ENCODE results near the gene KCNH8.
"Not testable (repeated sequence)": the region's sequence is repeated elsewhere in the genome, so short reads cannot be mapped to it uniquely, and the experiment has no call there.

KCNH8 gene

DNA sequence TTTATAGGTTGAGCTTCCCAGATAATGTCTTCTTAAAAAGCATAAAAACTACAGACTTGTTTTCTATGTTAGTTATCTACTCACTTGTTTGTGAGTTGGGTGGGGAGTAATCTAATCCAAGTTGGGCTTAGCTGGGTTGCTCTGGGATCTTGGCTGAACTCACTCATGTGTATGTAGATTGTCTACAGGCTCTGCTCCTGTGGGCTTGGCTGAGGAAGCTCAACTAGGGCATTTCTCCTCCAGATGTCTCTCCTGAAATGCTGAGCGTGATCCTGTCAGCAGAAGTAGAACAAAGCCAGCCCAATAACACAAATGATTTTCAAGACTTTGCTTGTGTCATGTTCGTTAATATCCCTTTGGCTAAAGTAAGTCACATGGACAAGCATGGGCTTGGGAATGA lies 17.3 kb downstream of the KCNH8 start:
- FAIRE-seq (no peak), DNase-seq (ENCODE audit: extremely low spot score, insufficient read length, low read depth) (no peak)

DNA sequence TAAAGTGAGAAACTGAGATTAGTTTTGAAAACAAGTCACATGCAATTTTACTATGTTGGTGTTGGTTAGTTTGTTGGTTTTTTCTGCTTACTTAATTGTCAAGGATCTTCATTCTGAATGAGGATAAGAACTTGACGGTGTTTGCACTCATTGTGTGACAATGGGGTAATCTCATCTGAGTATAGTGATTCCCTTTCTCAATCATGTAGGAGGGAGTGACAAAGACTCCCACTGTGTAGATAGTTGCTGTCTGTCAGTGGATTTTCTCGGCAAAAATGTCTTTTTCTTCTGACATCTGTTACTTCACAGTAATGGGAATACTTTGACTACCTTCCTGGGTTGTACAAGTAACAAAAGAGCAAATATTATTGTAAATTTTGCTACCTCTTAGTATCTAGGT lies 23.5 kb downstream of the KCNH8 start:
- DNase-seq (ENCODE audit: extremely low spot score, insufficient read length, low read depth), result no peak
- no peak for FAIRE-seq

DNA sequence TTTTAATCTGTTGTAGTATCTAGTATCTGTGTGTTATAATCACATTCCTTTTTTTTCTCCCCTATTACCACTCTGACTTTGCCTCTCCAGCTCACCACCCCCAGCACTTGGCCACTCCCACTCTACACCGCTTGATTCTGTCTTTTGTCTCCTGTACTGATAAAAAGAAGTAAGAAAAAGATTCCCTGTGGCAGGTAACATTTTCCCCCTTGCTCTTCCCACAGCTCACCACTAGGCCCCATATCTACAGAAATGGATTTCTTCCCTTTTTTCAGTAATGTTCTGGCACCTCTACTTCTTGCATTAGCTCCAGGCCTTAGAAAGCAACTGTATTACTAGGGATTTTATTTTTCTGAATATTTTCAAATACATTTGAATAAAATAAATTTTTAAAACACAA lies 25.6 kb downstream of the KCNH8 start:
- no peak for DNase-seq (ENCODE audit: extremely low spot score, insufficient read length, low read depth)

DNA sequence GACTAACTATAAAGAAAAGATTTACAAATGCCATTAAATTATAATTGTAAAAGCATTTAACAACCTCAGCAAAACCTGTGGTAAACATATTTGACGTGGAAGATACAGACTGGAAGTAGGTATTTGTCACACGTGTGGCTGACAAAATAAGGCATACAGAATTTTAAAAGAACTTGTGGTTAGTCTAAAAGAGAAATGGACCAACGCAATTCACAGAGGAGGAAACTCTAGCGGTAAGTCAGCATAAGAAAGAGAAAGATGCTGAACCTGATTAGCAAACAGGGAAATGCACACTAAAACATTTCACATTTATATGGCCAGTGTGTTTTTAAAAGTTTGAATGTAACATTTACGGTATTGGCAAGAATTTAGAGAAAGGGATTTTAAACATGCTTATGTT lies 35.3 kb downstream of the KCNH8 start:
- FAIRE-seq (no peak), DNase-seq (ENCODE audit: extremely low spot score, insufficient read length, low read depth) (no peak)

More for the DNA sequence above, 25.6 kb downstream of the KCNH8 start:
- no peak for FAIRE-seq

DNA sequence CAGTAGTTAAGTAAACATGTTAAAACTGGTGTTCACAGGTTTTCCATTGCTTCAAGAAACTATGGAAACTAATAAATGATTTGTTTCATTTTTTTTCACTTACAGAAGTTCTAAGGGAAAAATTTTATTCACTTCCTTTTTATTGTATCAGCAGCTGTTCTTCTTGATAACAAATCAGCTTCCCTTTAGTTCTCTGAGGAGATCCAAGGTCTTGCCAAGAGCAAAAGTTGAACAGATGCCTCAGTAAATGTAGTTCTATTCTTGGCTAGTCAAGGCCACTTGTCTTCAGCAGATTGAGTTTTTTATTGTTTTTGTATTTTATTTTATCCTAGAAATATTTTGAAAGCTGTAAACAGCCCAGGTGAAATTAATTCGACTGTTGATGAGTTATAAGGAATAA lies 41.8 kb downstream of the KCNH8 start:
- no peak for FAIRE-seq

DNA sequence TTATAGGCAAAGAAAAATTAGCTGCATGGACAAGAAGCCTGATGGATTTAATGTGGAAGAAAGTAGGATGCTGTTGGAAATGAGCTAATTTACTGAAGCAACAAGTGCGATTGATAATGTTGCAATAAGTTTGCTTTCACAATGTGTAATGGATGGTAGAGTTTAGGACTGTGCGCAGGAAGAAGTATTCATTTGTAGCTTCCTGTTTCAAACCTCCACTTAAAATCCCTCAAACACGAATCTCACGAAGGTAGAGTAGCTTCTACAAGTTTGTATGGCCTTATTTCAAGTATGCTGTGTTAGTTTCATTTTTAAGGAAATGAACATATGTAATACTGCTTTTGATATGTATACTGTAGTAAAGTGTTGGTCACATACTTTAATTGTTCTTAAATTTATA lies 42.3 kb downstream of the KCNH8 start:
- DNase-seq (ENCODE audit: extremely low spot score, insufficient read length, low read depth), result no peak
- FAIRE-seq, result no peak

More for the DNA sequence above, 41.8 kb downstream of the KCNH8 start:
- DNase-seq (ENCODE audit: extremely low spot score, insufficient read length, low read depth), result no peak

DNA sequence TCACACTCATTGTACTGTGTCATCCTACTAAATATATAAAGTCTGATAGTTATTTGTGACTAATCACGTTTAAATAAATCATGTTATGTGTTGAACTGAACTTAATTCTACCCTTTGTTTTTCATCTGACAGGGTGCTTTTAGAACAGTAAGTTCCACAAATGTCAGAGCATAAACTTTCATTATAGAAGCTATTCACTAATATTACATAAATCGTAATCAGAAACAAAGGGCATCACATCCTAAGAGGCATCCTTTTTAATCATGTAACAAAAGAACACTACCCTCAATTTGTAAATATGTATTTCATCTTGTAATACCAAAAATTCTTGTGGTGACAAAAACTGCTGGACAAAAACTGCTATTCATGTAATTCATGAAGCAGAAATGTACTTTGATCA lies 50.8 kb downstream of the KCNH8 start:
- no peak for DNase-seq (ENCODE audit: extremely low spot score, insufficient read length, low read depth)
- FAIRE-seq, result no peak

DNA sequence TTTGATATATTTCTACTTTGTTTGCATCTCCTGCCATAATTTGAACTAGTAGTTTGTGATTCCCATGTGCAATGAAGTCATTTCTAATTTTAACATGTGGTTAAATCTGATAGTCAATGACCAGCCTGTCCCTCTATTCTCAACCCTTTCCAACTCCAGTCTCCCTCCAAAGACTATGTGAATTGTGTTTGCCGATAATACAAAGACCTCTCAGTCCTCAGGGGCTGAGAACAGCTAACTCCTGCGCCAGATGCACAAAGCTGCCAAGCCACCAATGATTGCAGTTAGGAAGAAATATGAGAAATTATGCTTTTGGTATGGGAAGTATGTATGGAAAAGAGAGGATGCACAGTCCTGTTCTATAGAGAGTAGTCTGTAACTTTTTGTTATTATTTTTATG lies 54.0 kb downstream of the KCNH8 start:
- DNase-seq (ENCODE audit: extremely low spot score, insufficient read length, low read depth) (no peak), FAIRE-seq (no peak)

DNA sequence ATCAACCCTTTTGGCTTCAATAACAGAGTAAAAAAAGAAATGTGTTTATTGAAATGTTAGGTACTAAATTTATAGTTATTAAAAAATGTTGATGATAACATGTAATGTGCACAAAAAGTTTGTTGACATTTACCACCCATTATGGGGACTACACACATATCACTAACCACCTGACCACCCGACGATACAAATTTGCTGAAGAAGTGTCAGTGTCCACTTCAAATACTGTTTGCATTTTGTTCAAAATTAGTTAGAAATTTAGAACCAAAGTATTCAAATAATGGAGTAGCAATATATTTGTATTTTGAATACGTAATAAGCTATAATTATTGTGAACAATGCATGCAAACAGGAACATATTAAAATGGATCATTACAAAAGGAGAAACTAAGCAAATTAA lies 54.4 kb downstream of the KCNH8 start:
- FAIRE-seq (no peak), DNase-seq (ENCODE audit: extremely low spot score, insufficient read length, low read depth) (no peak)

DNA sequence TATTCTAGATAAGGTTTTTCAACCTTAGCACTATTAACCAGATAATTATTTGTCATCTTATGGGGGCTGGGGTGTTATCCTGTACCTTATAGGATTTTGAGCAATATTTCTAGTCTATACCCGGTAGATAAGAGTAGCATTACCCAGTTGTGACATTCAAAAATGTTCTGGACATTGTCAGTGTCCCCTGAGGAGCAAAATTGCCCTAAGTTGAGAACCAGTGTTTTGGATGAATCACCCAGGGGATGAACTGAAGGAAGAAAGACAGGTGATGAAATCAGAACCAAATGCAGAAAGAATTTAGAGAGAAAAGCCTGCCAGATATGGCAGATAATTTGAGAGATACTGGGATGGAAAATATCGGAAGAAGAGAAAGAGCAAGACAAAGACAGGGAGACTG lies 58.2 kb downstream of the KCNH8 start:
- FAIRE-seq, result no peak
- DNase-seq (ENCODE audit: extremely low spot score, insufficient read length, low read depth), result no peak

DNA sequence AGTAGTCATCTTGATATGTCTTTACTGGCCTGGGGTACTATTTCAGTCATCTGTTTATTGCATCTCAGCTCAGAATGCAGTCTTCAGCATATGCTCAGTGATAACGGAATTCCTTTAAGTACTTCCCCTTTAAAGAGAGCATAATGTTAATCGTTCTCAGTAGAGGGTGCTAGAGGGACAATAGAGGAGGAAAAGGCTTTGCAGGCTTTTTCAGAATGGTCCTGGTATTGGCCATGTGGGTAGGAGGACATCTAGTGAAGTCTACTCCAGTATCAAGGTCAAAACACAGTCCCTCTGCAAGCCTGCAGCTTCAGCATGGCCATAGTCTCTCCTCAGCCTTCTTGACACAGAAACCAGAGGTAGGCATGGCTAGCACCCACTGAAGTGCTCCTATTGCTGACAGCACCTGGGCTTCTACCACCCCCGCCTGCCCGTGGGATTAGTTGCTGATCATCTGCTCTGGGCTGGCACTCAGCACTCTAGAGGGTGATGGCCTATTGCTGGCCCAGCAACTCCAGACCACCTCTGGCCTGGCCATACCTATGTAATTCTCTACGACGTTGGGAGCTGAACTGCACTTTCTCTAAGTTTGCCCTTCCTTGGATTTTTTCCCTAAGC lies 65.4 kb downstream of the KCNH8 start:
- FAIRE-seq (no peak), DNase-seq (ENCODE audit: extremely low spot score, insufficient read length, low read depth) (no peak)

DNA sequence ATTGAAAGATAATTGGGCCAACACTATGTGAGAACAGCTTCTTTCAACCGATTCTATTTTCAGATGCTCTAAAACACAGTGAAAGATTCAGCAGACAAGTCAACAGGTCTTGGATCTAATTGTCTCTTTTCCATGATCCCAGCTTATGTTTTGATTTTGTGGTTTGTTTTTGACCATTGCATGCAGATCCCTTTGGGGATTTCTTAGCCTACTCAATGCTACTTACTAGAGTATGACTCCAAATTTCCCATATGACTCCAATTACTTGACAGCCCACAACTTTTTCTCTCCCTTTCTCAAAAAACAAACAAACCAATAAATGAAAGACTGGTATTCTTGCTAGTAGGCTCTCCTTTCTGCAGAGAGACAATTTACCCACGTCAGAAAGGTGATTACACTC lies 67.1 kb downstream of the KCNH8 start:
- FAIRE-seq (no peak), DNase-seq (ENCODE audit: extremely low spot score, insufficient read length, low read depth) (no peak)

DNA sequence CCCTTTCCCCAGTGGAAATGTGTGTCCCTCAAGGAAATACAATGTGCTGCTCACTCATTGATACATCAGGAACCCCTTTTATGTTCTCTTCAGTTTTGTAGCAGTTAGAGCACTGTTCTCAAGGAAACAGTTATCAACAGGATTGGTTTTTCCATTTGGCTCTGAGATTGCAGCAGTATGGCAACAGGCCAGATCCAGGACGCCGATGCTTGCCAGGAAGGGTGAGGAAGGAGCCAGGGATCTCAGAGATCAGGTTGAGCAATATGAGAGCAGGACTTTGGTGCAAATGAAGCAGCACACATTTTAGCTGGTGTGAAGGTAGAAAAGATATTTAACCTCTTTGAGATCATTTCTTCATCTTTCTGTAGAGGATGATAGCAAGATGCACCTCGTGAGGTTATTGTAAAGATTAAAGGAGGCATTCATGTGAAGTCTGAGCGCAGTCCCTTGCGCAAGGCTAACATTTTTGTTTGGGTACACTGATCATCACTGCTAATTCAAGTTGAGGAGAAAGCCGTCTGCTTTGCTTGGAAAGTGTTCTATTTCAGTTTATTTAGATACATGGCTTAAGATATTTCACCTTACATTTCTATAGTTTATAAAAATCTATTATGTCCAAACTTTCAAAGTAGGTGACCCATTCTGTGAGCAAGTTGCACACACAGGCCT lies 68.5 kb downstream of the KCNH8 start:
- FAIRE-seq, result no peak
- no peak for DNase-seq (ENCODE audit: extremely low spot score, insufficient read length, low read depth)

DNA sequence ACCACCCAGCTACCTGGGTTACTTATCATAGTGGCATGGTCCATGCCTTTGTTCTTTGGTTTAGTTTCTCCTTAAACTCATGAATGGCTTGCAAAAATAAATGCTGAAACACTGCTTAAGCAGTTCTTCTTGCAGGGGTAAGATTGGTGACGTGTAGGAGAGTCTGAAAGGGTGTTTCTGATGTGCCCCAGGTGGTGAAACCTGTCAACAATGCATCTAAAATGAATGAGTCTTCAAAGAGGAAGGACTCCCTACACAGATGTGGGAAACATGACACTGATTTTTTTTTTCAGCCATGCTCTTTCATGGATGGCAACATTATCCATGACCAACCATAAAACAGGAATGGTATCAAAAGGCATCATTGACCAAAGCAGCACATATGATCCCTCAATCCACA lies 72.0 kb downstream of the KCNH8 start:
- no peak for FAIRE-seq
- no peak for DNase-seq (ENCODE audit: extremely low spot score, insufficient read length, low read depth)

DNA sequence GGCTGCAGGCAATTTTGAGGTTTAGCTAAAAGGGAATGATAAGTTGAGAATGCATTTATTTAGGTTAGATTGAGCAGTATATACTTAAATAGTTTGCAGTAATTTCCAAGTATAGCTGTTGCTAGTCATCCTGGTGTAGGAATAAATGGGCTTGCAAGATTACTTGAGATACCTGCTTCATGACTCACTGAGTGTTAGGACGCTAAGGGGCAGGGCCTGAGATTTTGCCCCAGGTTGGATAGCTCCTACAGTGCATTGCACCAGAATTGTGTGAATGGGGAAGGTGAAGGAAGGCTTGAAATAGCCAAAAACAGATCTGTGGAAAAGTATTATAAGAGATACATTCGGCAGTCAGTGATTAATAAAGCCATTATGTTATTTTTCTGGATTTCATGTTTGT lies 72.8 kb downstream of the KCNH8 start:
- no peak for FAIRE-seq
- no peak for DNase-seq (ENCODE audit: extremely low spot score, insufficient read length, low read depth)

DNA sequence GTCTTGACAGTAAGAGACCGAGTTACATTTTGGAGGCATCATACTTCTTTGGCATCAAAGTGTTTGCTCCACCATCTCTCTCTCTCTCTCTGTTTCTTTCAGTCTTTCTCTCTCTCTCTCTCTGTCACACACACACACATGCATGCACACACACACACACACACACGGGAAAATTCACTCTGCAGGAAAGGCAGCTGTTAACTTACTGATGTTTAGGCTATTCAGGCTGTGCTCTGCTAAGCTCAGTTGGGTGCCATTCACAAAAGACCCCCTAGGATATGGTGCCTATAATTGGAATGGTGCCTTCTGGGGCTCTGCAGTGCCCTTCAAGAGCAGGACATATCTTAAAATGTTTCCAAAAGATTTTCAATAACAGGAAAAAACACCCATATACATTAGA lies 78.2 kb downstream of the KCNH8 start:
- no peak for FAIRE-seq
- no peak for DNase-seq (ENCODE audit: extremely low spot score, insufficient read length, low read depth)

DNA sequence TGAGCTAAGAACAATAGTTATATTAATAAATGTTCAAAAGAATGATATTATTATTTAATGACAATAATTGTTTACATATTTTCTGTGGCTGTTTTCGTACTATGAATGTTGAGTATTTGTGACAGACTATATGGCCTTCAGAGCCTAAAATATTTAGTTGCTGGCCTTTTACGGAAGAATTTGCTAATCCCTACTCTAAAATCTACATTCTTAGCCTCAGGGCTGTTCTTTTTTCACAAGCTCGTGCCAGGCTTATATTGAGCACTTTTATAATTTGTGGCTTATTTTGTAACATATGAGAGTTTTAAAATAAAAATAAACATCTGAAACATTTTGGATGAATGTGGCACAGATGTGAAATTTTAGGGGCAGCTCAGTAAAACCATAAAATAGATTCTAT lies 79.9 kb downstream of the KCNH8 start:
- FAIRE-seq (no peak), DNase-seq (ENCODE audit: extremely low spot score, insufficient read length, low read depth) (no peak)

DNA sequence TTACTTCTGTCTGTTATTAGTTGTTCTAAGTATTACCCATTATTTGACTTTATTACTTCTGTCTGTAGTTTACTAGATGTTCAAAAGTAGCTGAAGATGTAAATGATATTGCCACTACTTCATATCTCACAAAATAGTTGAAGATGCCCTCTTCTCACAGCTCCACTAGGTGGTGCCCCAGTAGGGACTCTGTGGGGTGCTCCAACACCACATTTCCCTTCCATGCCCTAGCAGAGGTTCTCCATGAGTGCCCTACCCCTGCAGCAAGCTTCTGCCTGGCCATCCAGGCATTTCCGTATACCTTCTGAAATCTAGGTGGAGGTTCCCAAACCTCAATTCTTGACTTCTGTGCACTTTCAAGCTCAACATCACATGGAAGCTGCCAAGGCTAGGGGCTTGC lies 80.8 kb downstream of the KCNH8 start:
- no peak for DNase-seq (ENCODE audit: extremely low spot score, insufficient read length, low read depth)
- no peak for FAIRE-seq

DNA sequence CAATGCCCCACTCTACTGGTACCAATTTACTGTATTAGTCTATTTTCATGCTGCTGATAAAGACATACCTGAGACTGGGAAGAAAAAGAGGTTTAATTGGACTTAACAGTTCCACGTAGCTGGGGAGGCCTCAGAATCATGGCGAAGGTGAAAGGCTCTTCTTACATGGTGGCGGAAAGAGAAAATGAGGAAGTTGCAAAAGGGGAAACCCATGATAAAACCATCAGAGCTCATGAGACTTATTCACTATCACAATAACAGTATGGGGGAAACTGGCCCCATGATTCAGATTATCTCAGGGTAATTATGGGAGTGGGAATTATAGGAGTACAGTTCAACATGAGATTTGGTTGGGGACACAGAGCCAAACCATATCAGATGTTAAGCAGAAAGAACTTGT lies 81.6 kb downstream of the KCNH8 start:
- FAIRE-seq, result peak; percentile 66
- not testable (repeated sequence) for DNase-seq (ENCODE audit: extremely low spot score, insufficient read length, low read depth)

DNA sequence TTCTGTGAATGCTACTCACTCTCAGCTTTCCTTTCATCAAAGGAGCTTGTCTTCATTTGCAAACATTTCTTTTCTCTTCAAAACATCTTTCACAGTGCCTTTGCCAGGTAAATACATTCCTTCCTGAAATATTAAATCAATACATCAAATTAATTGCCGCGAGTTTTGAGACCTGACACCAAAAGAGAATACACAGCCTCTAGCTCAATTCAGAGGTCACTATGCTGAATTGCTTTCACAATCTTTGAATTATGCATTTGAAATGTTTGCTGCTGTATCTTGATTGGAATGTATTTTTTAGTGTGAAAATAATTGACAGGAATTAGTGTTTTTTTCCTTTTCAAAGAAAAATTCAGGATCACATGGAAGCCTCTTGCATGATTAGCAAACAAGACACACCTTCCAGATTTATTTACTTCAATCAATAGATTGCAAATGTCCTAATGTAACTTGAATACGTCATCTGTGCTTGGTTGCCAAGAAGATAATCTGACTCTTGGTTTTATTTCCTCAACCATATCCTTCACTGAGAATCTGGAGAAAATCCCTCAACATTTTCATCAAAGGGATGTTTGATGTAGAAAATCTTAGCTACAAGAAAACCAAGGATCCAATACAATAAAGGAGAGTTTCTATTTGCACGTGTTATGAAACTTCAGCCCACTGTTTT lies 83.6 kb downstream of the KCNH8 start:
- FAIRE-seq (no peak), DNase-seq (ENCODE audit: extremely low spot score, insufficient read length, low read depth) (no peak)

DNA sequence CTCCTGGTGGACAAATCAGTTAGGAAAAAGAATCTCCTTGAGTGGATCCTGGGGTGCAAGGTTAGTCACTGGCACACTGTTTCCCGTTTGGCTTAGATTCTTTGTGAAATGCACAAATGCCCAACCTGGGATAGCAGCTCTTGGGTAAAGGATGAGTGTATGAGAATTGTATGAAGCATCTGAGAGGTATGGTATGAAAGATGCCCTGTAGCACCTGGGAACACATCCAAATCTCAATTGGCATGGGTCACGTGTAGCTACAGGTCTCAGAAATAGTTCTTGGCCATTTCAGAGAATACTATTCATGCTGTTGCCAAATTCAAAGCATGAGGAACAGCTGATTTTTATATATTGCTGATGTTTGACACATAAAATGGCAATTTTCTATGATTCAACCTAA lies 84.3 kb downstream of the KCNH8 start:
- no peak for FAIRE-seq
- DNase-seq (ENCODE audit: extremely low spot score, insufficient read length, low read depth), result no peak
